ENCODE data around the gene PCDHA13.

GRCh38 chr5:140868721-140869554 lies 13.0 kb upstream of the PCDHA13 start, which contains the start of gene PCDHA11:
- TF ChIP-seq CTCF (IDR thresholded peaks at IDR 0.05) (peak in 3 of 5 experiments; percentile 12 to 27 (median 21)), POLR2A (IDR thresholded peaks at IDR 0.05) (no peak), EP300 (IDR thresholded peaks at IDR 0.05) (no peak)
